NCI-H774 (cell line): ENCODE results near the gene CCNA1.

Source experiments
- DNase-seq: peaks from one replicate; lab custom pipeline; 2025; lab: John Stamatoyannopoulos, UW

Gene CCNA1

GRCh38 chr13:36454121-36454520 is 21.8 kb downstream of the CCNA1 start:
- DNase-seq: no peak

- DNase-seq: no peak
Observed at GRCh38 chr13:36454987-36455386, 22.7 kb downstream of the CCNA1 start.

DNA sequence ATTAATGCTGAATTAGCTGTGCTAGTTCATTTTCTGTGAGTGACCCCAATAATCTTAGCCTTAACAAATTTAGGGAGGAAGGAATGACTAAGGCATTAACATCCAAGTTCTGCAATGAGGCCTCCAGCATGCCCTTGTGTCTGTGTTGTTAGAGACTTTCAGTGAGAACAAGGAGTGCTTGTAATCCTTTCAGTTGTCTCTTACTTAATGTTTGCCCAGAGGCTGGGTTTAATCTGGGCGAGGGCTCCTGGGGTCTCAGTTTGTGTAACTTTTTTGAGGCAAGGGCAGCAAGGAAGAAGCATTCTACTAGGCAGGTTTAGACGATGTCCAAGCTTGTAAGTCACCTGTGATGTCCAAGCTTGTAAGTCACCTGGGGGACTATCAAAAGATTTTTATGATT is 24.3 kb downstream of the CCNA1 start:
- no peak for DNase-seq

GRCh38 chr13:36461506-36461905 is 29.2 kb downstream of the CCNA1 start:
- DNase-seq: no peak

DNA sequence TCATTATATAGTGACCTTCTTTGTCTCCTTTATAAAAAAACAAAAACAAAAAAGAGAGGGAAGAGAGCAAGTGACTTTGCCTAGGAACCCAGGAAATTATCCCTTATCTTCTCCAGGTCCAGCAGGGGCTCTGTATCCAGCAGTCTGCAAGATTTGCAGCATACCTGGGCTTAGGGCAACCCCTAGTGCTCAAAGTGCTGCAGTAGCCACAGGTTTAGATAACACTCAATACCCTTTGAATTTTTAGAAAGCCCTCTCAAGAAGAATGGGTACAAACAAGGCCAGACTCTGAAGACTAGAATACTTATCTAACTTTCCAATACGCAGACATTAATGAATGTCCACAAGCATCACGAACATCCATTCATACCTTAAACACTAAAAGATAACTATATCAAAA is 43.2 kb downstream of the CCNA1 start:
- DNase-seq: no peak

- DNase-seq: no peak
Observed at GRCh38 chr13:36476661-36477060, 44.4 kb downstream of the CCNA1 start.

- DNase-seq: no peak
Observed at GRCh38 chr13:36480726-36481427, 48.6 kb downstream of the CCNA1 start.

DNA sequence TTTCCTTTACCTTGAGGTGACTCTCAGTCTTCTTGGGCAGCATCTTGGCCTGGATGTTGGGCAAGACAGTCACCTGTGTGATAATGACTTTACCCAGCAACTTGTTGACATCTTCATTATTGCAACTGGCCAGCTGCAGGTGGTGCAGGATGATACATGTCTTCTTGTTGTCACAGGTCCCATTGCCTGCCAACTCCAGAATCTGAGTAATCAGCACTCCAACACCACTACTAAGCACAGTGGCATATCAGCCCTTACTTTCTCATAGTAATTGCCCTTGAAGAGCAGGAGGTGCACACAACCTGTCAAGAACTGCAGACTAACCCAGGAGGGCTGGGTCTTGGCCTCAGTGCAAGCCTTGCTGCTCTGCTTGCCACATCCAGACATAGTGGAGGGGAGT is 57.8 kb downstream of the CCNA1 start:
- DNase-seq: no peak
